OCI-LY7 (cell line): Measurements from ENCODE around the gene MPV17L2. TPM values are rescaled to one million over a fixed set of nuclear protein-coding genes. Genes with fewer than 3 reads are reported as not detected.

ENCODE experiments used
- BruUV-seq: library from RNA; stranded (reverse); fragments of 400-500 nt; replicated peaks from 2 replicates; lab custom pipeline; 2021; lab: Mats Ljungman, UMichigan
- CTCF ChIA-PET: fragments of 300-600 bp; sonication (Branson Sonifier 250); formaldehyde crosslinking; loops from one replicate; lab custom pipeline; 2022; ENCODE audit warnings: antibody characterized with exemption; ENCODE audit not compliant: unreplicated experiment; lab: Charles Lee
- POLR2A ChIA-PET: fragments of 300-600 bp; sonication (Branson Sonifier 250); formaldehyde crosslinking; loops from one replicate; lab custom pipeline; 2022; ENCODE audit warnings: antibody characterized with exemption; lab: Charles Lee
- DNase-seq: peaks from one replicate; pipeline ENCODE4 v3.0.0-alpha.2; 2015; ENCODE audit warnings: low spot score
- H2AFZ ChIP-seq: fragments of 200-600 bp; sonication (generic), shearing (Covaris generic); 2 replicates; pipeline ENCODE4 v1.6.1; 2014; ENCODE audit warnings: mild to moderate bottlenecking, antibody characterized with exemption, low read length, moderate library complexity
- H3K27ac ChIP-seq: fragments of 200-600 bp; sonication (generic); 2 replicates; pipeline ENCODE4 v1.5.1; 2014; ENCODE audit warnings: mixed run types, low read depth, mild to moderate bottlenecking, moderate library complexity, low read length, inconsistent platforms; ENCODE audit not compliant: poor library complexity, severe bottlenecking
- H3K36me3 ChIP-seq: fragments of 200-600 bp; sonication (generic); 2 replicates; pipeline ENCODE4 v1.6.1; 2014; ENCODE audit warnings: mild to moderate bottlenecking, antibody characterized with exemption, low read length, moderate library complexity, mixed read lengths; ENCODE audit not compliant: insufficient read depth
- H3K4me1 ChIP-seq: fragments of 200-600 bp; sonication (generic); 2 replicates; pipeline ENCODE4 v1.5.1; 2014; ENCODE audit warnings: mild to moderate bottlenecking, low read length; ENCODE audit not compliant: insufficient read depth, poor library complexity, severe bottlenecking
- H3K4me2 ChIP-seq: fragments of 200-600 bp; sonication (generic); 2 replicates; pipeline ENCODE4 v1.6.1; 2014; ENCODE audit warnings: mild to moderate bottlenecking, low read length
- H3K4me3 ChIP-seq: fragments of 200-600 bp; sonication (generic); 2 replicates; pipeline ENCODE4 v1.5.1; 2014; ENCODE audit warnings: mild to moderate bottlenecking, low read depth, low read length; ENCODE audit not compliant: poor library complexity, severe bottlenecking
- H3K79me2 ChIP-seq: fragments of 200-600 bp; sonication (generic); 2 replicates; pipeline ENCODE4 v1.6.1; 2016; ENCODE audit warnings: low read depth, mild to moderate bottlenecking, low read length, moderate library complexity, mixed read lengths; ENCODE audit not compliant: insufficient read depth
- H3K9me2 ChIP-seq: fragments of 200-600 bp; sonication (generic); 2 replicates; pipeline ENCODE4 v1.6.1; 2016; ENCODE audit warnings: mild to moderate bottlenecking, low read length, mixed read lengths; ENCODE audit not compliant: insufficient read depth
- H3K9me3 ChIP-seq: fragments of 200-600 bp; sonication (generic); 2 replicates; pipeline ENCODE4 v1.6.1; 2014; ENCODE audit warnings: mild to moderate bottlenecking, mixed run types, low read length, mixed read lengths
- H4K20me1 ChIP-seq: fragments of 200-600 bp; sonication (generic); 2 replicates; pipeline ENCODE4 v1.6.1; 2014; ENCODE audit warnings: mild to moderate bottlenecking, antibody characterized with exemption, low read length, moderate library complexity, mixed read lengths; ENCODE audit not compliant: insufficient read depth
- CTCF ChIP-seq: fragments of 200-600 bp; sonication (generic); conservative IDR thresholded peaks from 2 replicates; pipeline ENCODE4 v1.5.1; 2014; ENCODE audit warnings: mild to moderate bottlenecking, antibody characterized with exemption, low read length, moderate library complexity, mixed read lengths
- EZH2phosphoT487 ChIP-seq: fragments of 200-600 bp; sonication (generic); IDR thresholded peaks from 2 replicates; pipeline ENCODE4 v1.6.1; 2018; ENCODE audit warnings: low read depth, borderline replicate concordance, mild to moderate bottlenecking, mixed run types, antibody characterized with exemption, low read length, moderate library complexity, mixed read lengths
- intact Hi-C: fragments of 100-400 bp; cut with micrococcal nuclease; formaldehyde crosslinking; loops from one replicate; pipeline ENCODE4 v1.10.0; 2022; ENCODE audit not compliant: unreplicated experiment
- total RNA-seq, 2 experiments: library from RNA; depleted of rRNA in 1 of 2; stranded (reverse); fragments of >200 nt in 1 of 2; shearing (Covaris generic) in 1 of 2; gene quantifications; 2 replicates each; pipeline ENCODE4 v1.2.3, GENCODE V29; 2014 to 2022

Gene MPV17L2
- total RNA-seq, 2 experiments from 2014 or later, result 22.6 to 23.7 TPM

GRCh38 chr19:18173054-18173571, 19.9 kb upstream of the MPV17L2 start:
- H3K79me2 ChIP-seq, result peaks cover 24% of the 10 kb centered on the region
- H4K20me1 ChIP-seq, result peaks cover 6% of the 10 kb centered on the region; the same call in 1 of the 2 replicates
- peaks cover 30% of the 10 kb centered on the region for H3K36me3 ChIP-seq
- TF ChIP-seq EZH2phosphoT487 (no peak), CTCF (no peak)
- H2AFZ ChIP-seq, result no peak overlapping the region
- H3K4me1 ChIP-seq, result peaks cover 69% of the 10 kb centered on the region
- no peaks in the 10 kb centered on the region for H3K9me3 ChIP-seq
- DNase-seq, result peak; percentile 44
- intact Hi-C loops, result no loop called here
- no TSS peak for BruUV-seq
- H3K4me2 ChIP-seq, result peak overlapping the region; percentile 100
- peak overlapping the region; percentile 88 for H3K4me3 ChIP-seq
- ChIA-PET CTCF (no interaction called here), POLR2A (no interaction called here)
- H3K9me2 ChIP-seq, result no peaks in the 10 kb centered on the region
- peak overlapping the region; percentile 93 for H3K27ac ChIP-seq

- DNase-seq, result peak; percentile 90
- peaks cover 36% of the 10 kb centered on the region for H3K36me3 ChIP-seq
- H3K9me2 ChIP-seq, result no peaks in the 10 kb centered on the region
- H3K9me3 ChIP-seq, result no peaks in the 10 kb centered on the region
- TF ChIP-seq CTCF, result no peak
- TF ChIP-seq EZH2phosphoT487, result no peak
- peak within 1 kb of the TSS; percentile 100 for H3K4me2 ChIP-seq
- CTCF ChIA-PET, result no interaction called here
- H3K27ac ChIP-seq, result peak within 1 kb of the TSS; percentile 93
- peak within 1 kb of the TSS; percentile 30; the same call in 1 of the 2 replicates for H2AFZ ChIP-seq
- peaks cover 6% of the 10 kb centered on the region; the same call in 1 of the 2 replicates for H4K20me1 ChIP-seq
- H3K79me2 ChIP-seq, result peaks cover 24% of the 10 kb centered on the region
- BruUV-seq, result no TSS peak
- peak within 1 kb of the TSS; percentile 88 for H3K4me3 ChIP-seq
- POLR2A ChIA-PET, result interaction anchor here (1.0 kb wide), 1 partner anchor 9 kb away, joined by 4 read pairs; no protein-coding TSS in a partner anchor
- intact Hi-C loops, result no loop called here
- H3K4me1 ChIP-seq, result peaks cover 63% of the 10 kb centered on the region
Measured at GRCh38 chr19:18173572-18174288, 19.3 kb upstream of the MPV17L2 start, which contains the start of gene IFI30. TSS of gene IFI30 (plus strand) at chr19:18173813. CDS start at chr19:18173842, 29 bp downstream.
